ENCODE results near the gene THSD4. TPM values are rescaled to one million over a fixed set of nuclear protein-coding genes. Genes with fewer than 3 reads are reported as not detected.

THSD4 gene
- polyA plus RNA-seq, 1 donor (not counting 4 experiments of a cell fraction or from before 2014, with no cell fraction given) = 24.5 TPM

- H3K4me2 ChIP-seq (ENCODE audit: control insufficient read depth, extremely low read depth, insufficient read depth, low read depth, low read length) = peak overlapping the region; percentile 71
- no peaks in the 10 kb centered on the region for H3K9me3 ChIP-seq (ENCODE audit: control insufficient read depth, low read depth, low read length)
- TF ChIP-seq EZH2 (IDR thresholded peaks at IDR 0.05; ENCODE audit: low read length) = no peak
- no peak for TF ChIP-seq CTCF (optimal IDR thresholded peaks at IDR 0.05 in 1 of 3, IDR thresholded peaks at IDR 0.05 in 1 of 3, conservative IDR thresholded peaks at IDR 0.05 in 1 of 3; ENCODE audit: extremely low read depth in 1 of 3, insufficient read depth in 2 of 3, low read length in 3 of 3)
- no peaks in the 10 kb centered on the region for H3K36me3 ChIP-seq (ENCODE audit: control insufficient read depth in 2 of 2, extremely low read depth in 1 of 2, insufficient read depth in 2 of 2, low read length in 2 of 2)
- H4K20me1 ChIP-seq (ENCODE audit: control insufficient read depth, extremely low read depth, insufficient read depth, low read length) = no peaks in the 10 kb centered on the region
- FAIRE-seq = peak; percentile 98
- H3K27me3 ChIP-seq (ENCODE audit: control insufficient read depth, extremely low read depth, insufficient read depth, low read length) = no peaks in the 10 kb centered on the region
- peaks cover 37% of the 10 kb centered on the region for H3K4me1 ChIP-seq (ENCODE audit: control insufficient read depth, extremely low read depth, insufficient read depth, low read length)
- H3K9ac ChIP-seq (ENCODE audit: control insufficient read depth, extremely low read depth, insufficient read depth, low read length) = peak overlapping the region; percentile 61
- DNase-seq (ENCODE audit: low read depth, low spot score) = peak; percentile 70
- H3K79me2 ChIP-seq (ENCODE audit: control insufficient read depth, insufficient read depth, low read length) = no peaks in the 10 kb centered on the region
- no peaks in the 10 kb centered on the region for H3K9me1 ChIP-seq (ENCODE audit: control insufficient read depth, extremely low read depth, insufficient read depth, low read length)
- no peak overlapping the region for H2AFZ ChIP-seq (ENCODE audit: control insufficient read depth, low read length)
- dilution Hi-C loops (cut with MboI; ENCODE audit: extremely low pct_ligation_motif_present, low sequenced_read_pairs) = no loop called here
- peak overlapping the region; percentile 93 for H3K27ac ChIP-seq (ENCODE audit: control insufficient read depth, insufficient read depth, low read length)
- peak overlapping the region in 1 of 3 experiments; percentile 21 for H3K4me3 ChIP-seq (ENCODE audit: control insufficient read depth in 2 of 3, extremely low read depth in 1 of 3, insufficient read depth in 2 of 3, low read depth in 1 of 3, low read length in 3 of 3)
Measured at GRCh38 chr15:71080705-71081104, 34.6 kb upstream of the THSD4 start.

- no peaks in the 10 kb centered on the region for H3K79me2 ChIP-seq (ENCODE audit: control insufficient read depth, insufficient read depth, low read length)
- H4K20me1 ChIP-seq (ENCODE audit: control insufficient read depth, extremely low read depth, insufficient read depth, low read length) = no peaks in the 10 kb centered on the region
- no peak overlapping the region for H3K27ac ChIP-seq (ENCODE audit: control insufficient read depth, insufficient read depth, low read length)
- no peak overlapping the region for H3K9ac ChIP-seq (ENCODE audit: control insufficient read depth, extremely low read depth, insufficient read depth, low read length)
- dilution Hi-C loops (cut with MboI; ENCODE audit: extremely low pct_ligation_motif_present, low sequenced_read_pairs) = no loop called here
- TF ChIP-seq CTCF (optimal IDR thresholded peaks at IDR 0.05 in 1 of 3, IDR thresholded peaks at IDR 0.05 in 1 of 3, conservative IDR thresholded peaks at IDR 0.05 in 1 of 3; ENCODE audit: extremely low read depth in 1 of 3, insufficient read depth in 2 of 3, low read length in 3 of 3) (no peak), EZH2 (IDR thresholded peaks at IDR 0.05; ENCODE audit: low read length) (no peak)
- no peak overlapping the region for H2AFZ ChIP-seq (ENCODE audit: control insufficient read depth, low read length)
- no peak overlapping the region for H3K4me2 ChIP-seq (ENCODE audit: control insufficient read depth, extremely low read depth, insufficient read depth, low read depth, low read length)
- DNase-seq (ENCODE audit: low read depth, low spot score) (no peak), FAIRE-seq (peak; percentile 32)
- no peaks in the 10 kb centered on the region for H3K27me3 ChIP-seq (ENCODE audit: control insufficient read depth, extremely low read depth, insufficient read depth, low read length)
- H3K4me3 ChIP-seq (ENCODE audit: control insufficient read depth in 2 of 3, extremely low read depth in 1 of 3, insufficient read depth in 2 of 3, low read depth in 1 of 3, low read length in 3 of 3) = no peak overlapping the region
- H3K9me1 ChIP-seq (ENCODE audit: control insufficient read depth, extremely low read depth, insufficient read depth, low read length) = no peaks in the 10 kb centered on the region
- peaks cover 37% of the 10 kb centered on the region for H3K4me1 ChIP-seq (ENCODE audit: control insufficient read depth, extremely low read depth, insufficient read depth, low read length)
- no peaks in the 10 kb centered on the region for H3K36me3 ChIP-seq (ENCODE audit: control insufficient read depth in 2 of 2, extremely low read depth in 1 of 2, insufficient read depth in 2 of 2, low read length in 2 of 2)
- no peaks in the 10 kb centered on the region for H3K9me3 ChIP-seq (ENCODE audit: control insufficient read depth, low read depth, low read length)
Measured at GRCh38 chr15:71082803-71083202, 32.5 kb upstream of the THSD4 start.
